ENCODE data around the gene IL6.

IL6 gene

GRCh38 chr7:22709857-22710256 lies 17.1 kb upstream of the IL6 start:
- no peak for DNase-seq (ENCODE audit: low read depth in 1 of 2, low spot score in 1 of 2)
- in situ Hi-C loops (cut with HindIII; ENCODE audit: low pct_unique_long_range_greater_than_20kb, low sequenced_read_pairs) = no loop called here
- no peak for TF ChIP-seq JUND (IDR thresholded peaks at IDR 0.05; ENCODE audit: low read depth)

- in situ Hi-C loops (cut with HindIII; ENCODE audit: low pct_unique_long_range_greater_than_20kb, low sequenced_read_pairs) = no loop called here
- no peak for TF ChIP-seq JUND (IDR thresholded peaks at IDR 0.05; ENCODE audit: low read depth)
- DNase-seq (ENCODE audit: low read depth in 1 of 2, low spot score in 1 of 2) = no peak
These were observed 14.0 kb upstream of the IL6 start for GRCh38 chr7:22712999-22713398.

GRCh38 chr7:22713463-22713862 lies 13.5 kb upstream of the IL6 start:
- no peak for DNase-seq (ENCODE audit: low read depth in 1 of 2, low spot score in 1 of 2)
- in situ Hi-C loops (cut with HindIII; ENCODE audit: low pct_unique_long_range_greater_than_20kb, low sequenced_read_pairs) = no loop called here
- TF ChIP-seq JUND (IDR thresholded peaks at IDR 0.05; ENCODE audit: low read depth) = no peak

- in situ Hi-C loops (cut with HindIII; ENCODE audit: low pct_unique_long_range_greater_than_20kb, low sequenced_read_pairs) = no loop called here
- TF ChIP-seq JUND (IDR thresholded peaks at IDR 0.05; ENCODE audit: low read depth) = no peak
- no peak for DNase-seq (ENCODE audit: low read depth in 1 of 2, low spot score in 1 of 2)
These were observed 11.0 kb upstream of the IL6 start for GRCh38 chr7:22715969-22716368.

- DNase-seq (ENCODE audit: low read depth in 1 of 2, low spot score in 1 of 2) = no peak
- in situ Hi-C loops (cut with HindIII; ENCODE audit: low pct_unique_long_range_greater_than_20kb, low sequenced_read_pairs) = no loop called here
- TF ChIP-seq JUND (IDR thresholded peaks at IDR 0.05; ENCODE audit: low read depth) = no peak
These were observed 9.2 kb upstream of the IL6 start for GRCh38 chr7:22717760-22718159.

- DNase-seq (ENCODE audit: low read depth in 1 of 2, low spot score in 1 of 2) = peak in 1 of 2 experiments; percentile 36
- no peak for TF ChIP-seq JUND (IDR thresholded peaks at IDR 0.05; ENCODE audit: low read depth)
- in situ Hi-C loops (cut with HindIII; ENCODE audit: low pct_unique_long_range_greater_than_20kb, low sequenced_read_pairs) = no loop called here
These were observed 8.7 kb upstream of the IL6 start for GRCh38 chr7:22718200-22718711.

GRCh38 chr7:22718911-22719420 lies 8.0 kb upstream of the IL6 start:
- DNase-seq (ENCODE audit: low read depth in 1 of 2, low spot score in 1 of 2) = no peak
- in situ Hi-C loops (cut with HindIII; ENCODE audit: low pct_unique_long_range_greater_than_20kb, low sequenced_read_pairs) = no loop called here
- no peak for TF ChIP-seq JUND (IDR thresholded peaks at IDR 0.05; ENCODE audit: low read depth)

- in situ Hi-C loops (cut with HindIII; ENCODE audit: low pct_unique_long_range_greater_than_20kb, low sequenced_read_pairs) = no loop called here
- DNase-seq (ENCODE audit: low read depth in 1 of 2, low spot score in 1 of 2) = no peak
- no peak for TF ChIP-seq JUND (IDR thresholded peaks at IDR 0.05; ENCODE audit: low read depth)
These were observed 5.9 kb upstream of the IL6 start for GRCh38 chr7:22720791-22721786.

GRCh38 chr7:22722536-22723180 lies 4.3 kb upstream of the IL6 start:
- no peak for TF ChIP-seq JUND (IDR thresholded peaks at IDR 0.05; ENCODE audit: low read depth)
- DNase-seq (ENCODE audit: low read depth in 1 of 2, low spot score in 1 of 2) = no peak
- in situ Hi-C loops (cut with HindIII; ENCODE audit: low pct_unique_long_range_greater_than_20kb, low sequenced_read_pairs) = no loop called here

- DNase-seq (ENCODE audit: low read depth in 1 of 2, low spot score in 1 of 2) = peak in 1 of 2 experiments; percentile 16
- TF ChIP-seq JUND (IDR thresholded peaks at IDR 0.05; ENCODE audit: low read depth) = no peak
- in situ Hi-C loops (cut with HindIII; ENCODE audit: low pct_unique_long_range_greater_than_20kb, low sequenced_read_pairs) = no loop called here
These were observed 3.8 kb upstream of the IL6 start for GRCh38 chr7:22723181-22723601.

GRCh38 chr7:22723637-22724036 lies 3.4 kb upstream of the IL6 start:
- DNase-seq (ENCODE audit: low read depth in 1 of 2, low spot score in 1 of 2) = no peak
- in situ Hi-C loops (cut with HindIII; ENCODE audit: low pct_unique_long_range_greater_than_20kb, low sequenced_read_pairs) = no loop called here

GRCh38 chr7:22724861-22725260 lies 2.1 kb upstream of the IL6 start:
- no peak for TF ChIP-seq JUND (IDR thresholded peaks at IDR 0.05; ENCODE audit: low read depth)
- in situ Hi-C loops (cut with HindIII; ENCODE audit: low pct_unique_long_range_greater_than_20kb, low sequenced_read_pairs) = no loop called here
- DNase-seq (ENCODE audit: low read depth in 1 of 2, low spot score in 1 of 2) = no peak

More at GRCh38 chr7:22723637-22724036, 3.4 kb upstream of the IL6 start:
- no peak for TF ChIP-seq JUND (IDR thresholded peaks at IDR 0.05; ENCODE audit: low read depth)

- in situ Hi-C loops (cut with HindIII; ENCODE audit: low pct_unique_long_range_greater_than_20kb, low sequenced_read_pairs) = no loop called here
- no peak for TF ChIP-seq JUND (IDR thresholded peaks at IDR 0.05; ENCODE audit: low read depth)
- DNase-seq (ENCODE audit: low read depth in 1 of 2, low spot score in 1 of 2) = peak in 1 of 2 experiments; percentile 43
These were observed 1.4 kb upstream of the IL6 start for GRCh38 chr7:22725585-22725984.
